ENCODE results near the gene GPR62. TPM values are rescaled to one million over a fixed set of nuclear protein-coding genes. Genes with fewer than 3 reads are reported as not detected.

The GPR62 gene
- total RNA-seq, 1 experiment from 2014 or later = not detected

GRCh38 chr3:51961602-51962569 lies 6.7 kb downstream of the GPR62 start:
- Histone ChIP-seq H3K9me3 (ENCODE audit: control insufficient read depth, insufficient read depth, low read depth, low read length) (no peaks in the 10 kb centered on the region), H3K4me1 (ENCODE audit: control insufficient read depth, insufficient read depth, low read length) (no peaks in the 10 kb centered on the region; the same call in none of the 2 replicates), H3K27ac (ENCODE audit: low read length) (no peak overlapping the region), H3K4me3 (ENCODE audit: low read depth in 2 of 2, low read length in 2 of 2) (no peak overlapping the region), H3K27me3 (ENCODE audit: control insufficient read depth, insufficient read depth, low read length) (no peaks in the 10 kb centered on the region), H3K36me3 (ENCODE audit: control insufficient read depth, insufficient read depth, low read length) (no peaks in the 10 kb centered on the region)
- in situ Hi-C loops (cut with HindIII; ENCODE audit: low pct_unique_long_range_greater_than_20kb, low sequenced_read_pairs) (no loop called here), intact Hi-C loops (cut with micrococcal nuclease; ENCODE audit: unreplicated experiment) (no loop called here)
- CTCF ChIA-PET = interaction anchor here (0.9 kb wide), 1 partner anchor 19 kb away, joined by 3 read pairs; no protein-coding TSS in a partner anchor
- no peak for DNase-seq (ENCODE audit: low read depth, low spot score)
- no peak for ATAC-seq
- POLR2A ChIA-PET = no interaction called here
- BruUV-seq (replicated peaks) = no TSS peak
- TF ChIP-seq CTCF (IDR thresholded peaks at IDR 0.05) (no peak), SIN3A (IDR thresholded peaks at IDR 0.05; ENCODE audit: borderline replicate concordance, insufficient read depth, low read depth, low read length) (no peak), POLR2AphosphoS5 (IDR thresholded peaks at IDR 0.05; ENCODE audit: low read depth, low read length) (no peak), REST (IDR thresholded peaks at IDR 0.05; ENCODE audit: insufficient read depth in 1 of 2, low read depth in 2 of 2, low read length in 1 of 2) (no peak), TCF7L2 (IDR thresholded peaks at IDR 0.05; ENCODE audit: low read depth, low read length) (no peak)

GRCh38 chr3:51962854-51963530 lies 7.8 kb downstream of the GPR62 start:
- intact Hi-C loops (cut with micrococcal nuclease; ENCODE audit: unreplicated experiment) = no loop called here
- H3K4me1 ChIP-seq (ENCODE audit: control insufficient read depth, insufficient read depth, low read length) = no peaks in the 10 kb centered on the region; the same call in none of the 2 replicates
- no peaks in the 10 kb centered on the region for H3K9me3 ChIP-seq (ENCODE audit: control insufficient read depth, insufficient read depth, low read depth, low read length)
- CTCF ChIA-PET = no interaction called here
- POLR2A ChIA-PET = interaction anchor here (0.6 kb wide), 1 partner anchor 220 kb away, joined by 4 read pairs; no protein-coding TSS in a partner anchor
- no peak overlapping the region for H3K27ac ChIP-seq (ENCODE audit: low read length)
- H3K4me3 ChIP-seq (ENCODE audit: low read depth in 2 of 2, low read length in 2 of 2) = no peak overlapping the region
- in situ Hi-C loops (cut with HindIII; ENCODE audit: low pct_unique_long_range_greater_than_20kb, low sequenced_read_pairs) = no loop called here
- no peaks in the 10 kb centered on the region for H3K36me3 ChIP-seq (ENCODE audit: control insufficient read depth, insufficient read depth, low read length)
- no peaks in the 10 kb centered on the region for H3K27me3 ChIP-seq (ENCODE audit: control insufficient read depth, insufficient read depth, low read length)
- no peak for TF ChIP-seq REST (IDR thresholded peaks at IDR 0.05; ENCODE audit: insufficient read depth in 1 of 2, low read depth in 2 of 2, low read length in 1 of 2)
- TF ChIP-seq CTCF (IDR thresholded peaks at IDR 0.05) = no peak
- no peak for TF ChIP-seq TCF7L2 (IDR thresholded peaks at IDR 0.05; ENCODE audit: low read depth, low read length)
- no peak for TF ChIP-seq POLR2AphosphoS5 (IDR thresholded peaks at IDR 0.05; ENCODE audit: low read depth, low read length)
- no peak for TF ChIP-seq SIN3A (IDR thresholded peaks at IDR 0.05; ENCODE audit: borderline replicate concordance, insufficient read depth, low read depth, low read length)
- ATAC-seq = no peak
- DNase-seq (ENCODE audit: low read depth, low spot score) = no peak
- no TSS peak for BruUV-seq (replicated peaks)

Data from Panc1 (cell line).